Left ventricle myocardium inferior (tissue), 1 donor: ENCODE data around the gene SLC12A4. TPM values are rescaled to one million over a fixed set of nuclear protein-coding genes. Genes with fewer than 3 reads are reported as not detected.
A peak's percentile ranks its signal among the peaks of the same experiment; 100 is the strongest.

Source experiments
- DNase-seq: peaks from one replicate; pipeline ENCODE4 v3.0.0-alpha.2; 2020
- H3K27ac ChIP-seq: fragments of 200-600 bp; replicated peaks from 2 replicates; pipeline ENCODE4 v1.8.0; 2021
- H3K27me3 ChIP-seq: fragments of 200-600 bp; 2 replicates; pipeline ENCODE4 v1.8.0; 2021; ENCODE audit warnings: low read depth
- H3K36me3 ChIP-seq: fragments of 200-600 bp; 2 replicates; pipeline ENCODE4 v1.8.0; 2021
- H3K4me1 ChIP-seq: fragments of 200-600 bp; 2 replicates; pipeline ENCODE4 v1.8.0; 2021
- H3K4me3 ChIP-seq: fragments of 200-600 bp; 2 replicates; pipeline ENCODE4 v1.8.0; 2021; ENCODE audit warnings: mild to moderate bottlenecking, moderate library complexity
- H3K9me3 ChIP-seq: fragments of 200-600 bp; replicated peaks from 2 replicates; pipeline ENCODE4 v1.8.0; 2021
- intact Hi-C: fragments of 100-400 bp; cut with micrococcal nuclease; formaldehyde crosslinking; loops from one replicate; pipeline ENCODE4 v1.11.0; 2022
- total RNA-seq: library from RNA; stranded (reverse); fragmentation: NEBNext Ultra II Directional; extraction: Animal tissue kit (Norgen Biotek cat#: 25700); gene quantifications from one replicate; pipeline ENCODE4 v1.2.1, GENCODE V29; 2021
- TF ChIP-seq, protein P1 (sequence below): fragments of 200-600 bp; IDR thresholded peaks from 2 replicates; pipeline ENCODE4 v1.8.0; 2021; ENCODE audit warnings: antibody characterized with exemption, mild to moderate bottlenecking, borderline replicate concordance
- donor health status: DM: no; HTN: yes; CAD: no; lungs with severe emphysema.

SLC12A4 gene
- total RNA-seq, 1 donor from 2014 or later: 79.2 TPM

GRCh38 chr16:67936880-67937605, 31.4 kb downstream of the SLC12A4 start:
- intact Hi-C loops: no loop called here
- H3K36me3 ChIP-seq: peaks cover 33% of the 10 kb centered on the region

DNA sequence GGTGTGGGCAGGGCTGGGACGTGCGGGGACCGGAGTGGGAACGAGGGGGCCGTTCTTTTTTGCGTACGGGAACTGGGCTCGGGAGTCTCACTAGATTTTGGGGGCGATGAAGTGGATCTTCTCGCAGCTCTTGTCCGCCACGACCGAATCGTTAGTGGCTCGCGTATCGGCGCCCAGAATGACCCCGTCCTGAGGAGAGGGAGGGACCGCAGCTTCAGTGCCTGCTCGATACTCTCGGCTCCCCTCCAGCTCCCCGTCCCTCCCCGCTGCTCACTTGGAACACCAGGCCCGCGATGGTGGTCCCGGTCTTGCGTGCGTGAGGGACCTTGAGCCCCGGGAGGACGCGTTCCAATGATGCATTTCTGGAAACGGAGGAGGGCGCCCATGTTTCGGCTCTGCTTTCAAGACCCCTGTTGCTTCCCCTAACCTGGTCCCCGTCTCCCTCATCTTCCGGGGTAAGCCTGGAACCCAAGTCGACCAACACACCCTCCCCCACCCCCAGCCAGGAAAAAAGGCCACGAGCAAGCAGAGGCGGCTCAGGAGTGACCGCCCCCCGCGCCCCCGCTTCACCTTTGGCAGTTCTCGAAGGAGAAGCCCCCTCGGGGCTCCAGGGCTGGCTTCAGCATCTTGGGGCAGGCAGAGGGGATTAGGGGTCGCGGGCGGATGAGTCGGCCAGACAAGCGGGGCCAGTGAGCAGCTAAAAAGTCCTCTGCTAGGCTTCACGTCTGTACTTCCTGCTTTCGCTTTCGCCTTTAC, 32.1 kb downstream of the SLC12A4 start, which contains the start of gene PSMB10:
Gene PSMB10 (minus strand): TSS at position 727 of the 756 bp plus-strand sequence. CDS start 101 bp downstream, at position 626.
- peak; percentile 57 for DNase-seq
- Histone ChIP-seq H3K27me3 (no peaks in the 10 kb centered on the region), H3K4me1 (peaks cover 56% of the 10 kb centered on the region), H3K4me3 (peak within 1 kb of the TSS; percentile 91), H3K36me3 (peaks cover 26% of the 10 kb centered on the region), H3K27ac (peak within 1 kb of the TSS; percentile 94), H3K9me3 (no peaks in the 10 kb centered on the region)
- intact Hi-C loops: no loop called here
- TF ChIP-seq, protein P1, sequence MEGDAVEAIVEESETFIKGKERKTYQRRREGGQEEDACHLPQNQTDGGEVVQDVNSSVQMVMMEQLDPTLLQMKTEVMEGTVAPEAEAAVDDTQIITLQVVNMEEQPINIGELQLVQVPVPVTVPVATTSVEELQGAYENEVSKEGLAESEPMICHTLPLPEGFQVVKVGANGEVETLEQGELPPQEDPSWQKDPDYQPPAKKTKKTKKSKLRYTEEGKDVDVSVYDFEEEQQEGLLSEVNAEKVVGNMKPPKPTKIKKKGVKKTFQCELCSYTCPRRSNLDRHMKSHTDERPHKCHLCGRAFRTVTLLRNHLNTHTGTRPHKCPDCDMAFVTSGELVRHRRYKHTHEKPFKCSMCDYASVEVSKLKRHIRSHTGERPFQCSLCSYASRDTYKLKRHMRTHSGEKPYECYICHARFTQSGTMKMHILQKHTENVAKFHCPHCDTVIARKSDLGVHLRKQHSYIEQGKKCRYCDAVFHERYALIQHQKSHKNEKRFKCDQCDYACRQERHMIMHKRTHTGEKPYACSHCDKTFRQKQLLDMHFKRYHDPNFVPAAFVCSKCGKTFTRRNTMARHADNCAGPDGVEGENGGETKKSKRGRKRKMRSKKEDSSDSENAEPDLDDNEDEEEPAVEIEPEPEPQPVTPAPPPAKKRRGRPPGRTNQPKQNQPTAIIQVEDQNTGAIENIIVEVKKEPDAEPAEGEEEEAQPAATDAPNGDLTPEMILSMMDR: no peak

More at GRCh38 chr16:67936880-67937605, 31.4 kb downstream of the SLC12A4 start:
- Histone ChIP-seq H3K27me3 (no peaks in the 10 kb centered on the region), H3K4me3 (peak overlapping the region; percentile 91), H3K4me1 (peaks cover 64% of the 10 kb centered on the region), H3K9me3 (no peaks in the 10 kb centered on the region), H3K27ac (peak overlapping the region; percentile 94)
- DNase-seq: no peak
- TF ChIP-seq, protein P1: no peak

GRCh38 chr16:67935402-67936123, 32.9 kb downstream of the SLC12A4 start:
- Histone ChIP-seq H3K9me3 (no peaks in the 10 kb centered on the region), H3K27me3 (no peaks in the 10 kb centered on the region), H3K36me3 (peaks cover 20% of the 10 kb centered on the region), H3K4me1 (peaks cover 53% of the 10 kb centered on the region), H3K27ac (peak overlapping the region; percentile 94), H3K4me3 (peak overlapping the region; percentile 91)
- intact Hi-C loops: no loop called here
- peak; percentile 94 for DNase-seq
- TF ChIP-seq, protein P1: no peak

- TF ChIP-seq, protein P1: no peak
- H3K27ac ChIP-seq: peak overlapping the region; percentile 94
- no peak for DNase-seq
- peaks cover 21% of the 10 kb centered on the region for H3K36me3 ChIP-seq
- peaks cover 49% of the 10 kb centered on the region for H3K4me1 ChIP-seq
- H3K4me3 ChIP-seq: peak overlapping the region; percentile 91
- no peaks in the 10 kb centered on the region for H3K9me3 ChIP-seq
- intact Hi-C loops: no loop called here
- no peaks in the 10 kb centered on the region for H3K27me3 ChIP-seq
Measured at GRCh38 chr16:67935101-67935401, 33.4 kb downstream of the SLC12A4 start.

DNA sequence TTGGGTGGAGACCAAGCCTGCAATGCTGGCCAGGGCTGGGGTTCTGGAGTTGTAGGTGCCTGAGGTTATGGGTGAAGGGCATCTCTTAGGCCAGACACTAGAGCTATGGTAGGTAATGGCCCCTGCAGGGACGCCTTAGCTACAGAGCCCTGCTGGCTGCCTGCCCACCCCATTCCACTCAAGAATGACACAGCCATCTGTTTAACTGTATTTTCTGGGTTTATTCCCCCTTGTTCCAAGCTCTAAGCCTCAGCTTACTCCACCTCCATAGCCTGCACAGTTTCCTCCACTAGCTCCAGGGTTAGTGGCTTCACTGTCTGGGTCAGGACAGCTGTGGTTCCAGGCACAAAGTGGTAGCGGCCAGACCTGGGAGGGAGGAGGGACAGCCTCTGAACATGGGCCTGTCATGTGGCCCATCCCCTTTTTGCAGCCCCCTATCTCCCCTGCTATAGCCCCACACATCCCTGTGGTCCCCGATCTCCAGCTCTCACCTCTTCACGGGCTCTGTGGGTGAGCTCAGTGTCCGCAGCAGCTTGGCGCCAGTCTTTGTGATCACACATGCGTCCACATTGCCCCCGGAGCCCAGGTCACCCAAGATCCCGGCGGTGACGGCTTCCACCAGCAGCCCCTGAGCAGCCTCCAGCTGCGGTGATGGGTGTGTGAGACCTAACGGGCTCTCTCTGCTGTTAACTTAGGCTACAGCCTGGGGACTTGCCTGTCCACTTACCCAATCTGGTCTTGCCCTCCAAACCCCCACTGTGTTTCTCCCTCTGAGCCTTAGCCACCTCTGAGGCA, 33.9 kb downstream of the SLC12A4 start:
- intact Hi-C loops: no loop called here
- TF ChIP-seq, protein P1: no peak
- peaks cover 20% of the 10 kb centered on the region for H3K36me3 ChIP-seq
- DNase-seq: no peak
- H3K4me1 ChIP-seq: peaks cover 44% of the 10 kb centered on the region
- no peaks in the 10 kb centered on the region for H3K9me3 ChIP-seq
- H3K4me3 ChIP-seq: peak overlapping the region; percentile 91
- peak overlapping the region; percentile 94 for H3K27ac ChIP-seq
- no peaks in the 10 kb centered on the region for H3K27me3 ChIP-seq
